Panc1 (cell line): ENCODE results near the gene GGA1. TPM values are rescaled to one million over a fixed set of nuclear protein-coding genes. Genes with fewer than 3 reads are reported as not detected.

ENCODE experiments used
- ATAC-seq: fragments of 200-7000 bp; cut with Tn5 transposase; 2 replicates; pipeline ENCODE4 v1.9.1; 2020; ENCODE audit warnings: mild to moderate bottlenecking, moderate library complexity
- BruUV-seq: library from RNA; stranded (reverse); fragments of 400-500 nt; replicated peaks from 2 replicates; lab custom pipeline; 2021; lab: Mats Ljungman, UMichigan
- CTCF ChIA-PET: fragments of 300-600 bp; sonication (Branson Sonifier 250); formaldehyde crosslinking; loops from one replicate; lab custom pipeline; 2022; ENCODE audit warnings: antibody characterized with exemption; lab: Charles Lee
- POLR2A ChIA-PET: fragments of 300-600 bp; sonication (Branson Sonifier 250); formaldehyde crosslinking; loops from one replicate; lab custom pipeline; 2022; ENCODE audit warnings: antibody characterized with exemption; lab: Charles Lee
- DNase-seq: peaks from one replicate; pipeline ENCODE4 v3.0.0-alpha.2; 2010; ENCODE audit warnings: low read depth, low spot score
- H3K27ac ChIP-seq: 2 replicates; pipeline ENCODE4 v1.5.1; 2011; ENCODE audit warnings: mild to moderate bottlenecking, low read length, inconsistent platforms
- H3K27me3 ChIP-seq: fragments of 200-500 bp; sonication (Bioruptor generic); 2 replicates; pipeline ENCODE4 v1.6.0; 2014; ENCODE audit warnings: low read length, inconsistent platforms; ENCODE audit not compliant: control insufficient read depth, insufficient read depth
- H3K36me3 ChIP-seq: fragments of 200-500 bp; sonication (Bioruptor generic); 2 replicates; pipeline ENCODE4 v1.5.1; 2014; ENCODE audit warnings: inconsistent platforms, mild to moderate bottlenecking, low read length, moderate library complexity; ENCODE audit not compliant: control insufficient read depth, insufficient read depth
- H3K4me1 ChIP-seq: 2 replicates; pipeline ENCODE4 v1.5.1; 2011; ENCODE audit warnings: inconsistent platforms, mild to moderate bottlenecking, low read length, moderate library complexity; ENCODE audit not compliant: control insufficient read depth, insufficient read depth
- H3K4me3 ChIP-seq, 2 experiments: 2 replicates each; pipeline ENCODE4 v1.5.1; 2011 to 2012; ENCODE audit warnings: low read depth in 2 of 2, low read length in 2 of 2, mild to moderate bottlenecking in 2 of 2, inconsistent platforms in 1 of 2, moderate library complexity in 1 of 2
- H3K9me3 ChIP-seq: fragments of 200-500 bp; sonication (Bioruptor generic); 2 replicates; pipeline ENCODE4 v1.5.1; 2014; ENCODE audit warnings: low read depth, mild to moderate bottlenecking, inconsistent platforms, low read length, moderate library complexity; ENCODE audit not compliant: control insufficient read depth, insufficient read depth
- CTCF ChIP-seq: fragments of 450-650 bp; IDR thresholded peaks from 2 replicates; pipeline ENCODE4 v1.5.1; 2017; ENCODE audit warnings: mild to moderate bottlenecking
- POLR2AphosphoS5 ChIP-seq: IDR thresholded peaks from 2 replicates; pipeline ENCODE4 v1.6.1; 2012; ENCODE audit warnings: mild to moderate bottlenecking, low read depth, low read length, moderate library complexity
- REST ChIP-seq, 2 experiments: IDR thresholded peaks; 2 replicates each; pipeline ENCODE4 v1.6.1; 2011 to 2012; ENCODE audit warnings: low read depth in 2 of 2, control low read depth in 1 of 2, low read length in 1 of 2, mild to moderate bottlenecking in 1 of 2, moderate library complexity in 1 of 2; ENCODE audit not compliant: insufficient read depth in 1 of 2
- SIN3A ChIP-seq: IDR thresholded peaks from 2 replicates; pipeline ENCODE4 v1.6.1; 2012; ENCODE audit warnings: low read depth, mild to moderate bottlenecking, low read length, moderate library complexity, borderline replicate concordance; ENCODE audit not compliant: insufficient read depth
- TCF7L2 ChIP-seq: IDR thresholded peaks from 2 replicates; pipeline ENCODE4 v1.6.1; 2011; ENCODE audit warnings: mild to moderate bottlenecking, low read depth, low read length, inconsistent platforms
- in situ Hi-C: cut with HindIII; loops from 2 replicates; pipeline ENCODE4 v1.10.0; 2016; ENCODE audit warnings: low sequenced_read_pairs, low pct_unique_long_range_greater_than_20kb
- intact Hi-C: fragments of 100-400 bp; cut with micrococcal nuclease; formaldehyde crosslinking; loops from one replicate; pipeline ENCODE4 v1.10.0; 2022; ENCODE audit not compliant: unreplicated experiment
- total RNA-seq: library from RNA; stranded (reverse); gene quantifications from one replicate; pipeline ENCODE4 v1.2.1, GENCODE V29; 2021; ENCODE audit not compliant: unreplicated experiment

GGA1 gene
- total RNA-seq, 1 experiment from 2014 or later: 45.4 TPM

GRCh38 chr22:37657590-37658132, 49.0 kb downstream of the GGA1 start:
- POLR2A ChIA-PET: interaction anchor here (0.6 to 0.9 kb wide), 3 partner anchors 17 to 997 kb away, joined by 3 to 12 read pairs (median 7); no protein-coding TSS in a partner anchor
- no TSS peak for BruUV-seq
- H3K36me3 ChIP-seq: no peaks in the 10 kb centered on the region
- ATAC-seq (peak; percentile 44; the same call in 1 of the 2 replicates), DNase-seq (no peak)
- TF ChIP-seq TCF7L2 (no peak), REST (IDR thresholded peaks at IDR 0.05; ENCODE audit: insufficient read depth in 1 of 2, low read depth in 2 of 2, low read length in 1 of 2) (no peak), SIN3A (no peak), POLR2AphosphoS5 (no peak), CTCF (no peak)
- H3K4me3 ChIP-seq: peak overlapping the region; percentile 69 to 88
- in situ Hi-C loops: no loop called here
- H3K27me3 ChIP-seq: no peaks in the 10 kb centered on the region
- no peaks in the 10 kb centered on the region for H3K9me3 ChIP-seq
- peaks cover 17% of the 10 kb centered on the region for H3K4me1 ChIP-seq
- intact Hi-C loops: no loop called here
- CTCF ChIA-PET: interaction anchor here (0.7 to 1.9 kb wide), 4 partner anchors 14 to 187 kb away, joined by 8 to 14 read pairs (median 9); partner anchors contain the start of gene ANKRD54
- H3K27ac ChIP-seq: peak overlapping the region; percentile 93

GRCh38 chr22:37658133-37659065, 49.8 kb downstream of the GGA1 start, which contains the start of gene PDXP:
Gene PDXP, plus strand, starts transcription at chr22:37658723. Its CDS starts 60 bp downstream, at chr22:37658783.
- CTCF ChIA-PET: interaction anchor here (1.8 to 1.9 kb wide), 2 partner anchors 15 to 23 kb away, joined by 8 to 14 read pairs; no protein-coding TSS in a partner anchor

More at GRCh38 chr22:37658133-37659065, 49.8 kb downstream of the GGA1 start, which contains the start of gene PDXP:
- ATAC-seq: peak; percentile 97
- TF ChIP-seq REST (IDR thresholded peaks at IDR 0.05; ENCODE audit: insufficient read depth in 1 of 2, low read depth in 2 of 2, low read length in 1 of 2) (no peak), CTCF (no peak), POLR2AphosphoS5 (no peak; the same call in 1 of the 2 replicates), SIN3A (0 out of 2 replicates have a peak, but pooled peaks have one; percentile 53), TCF7L2 (no peak)
- no peaks in the 10 kb centered on the region for H3K9me3 ChIP-seq
- in situ Hi-C loops (no loop called here), intact Hi-C loops (no loop called here)
- peak within 1 kb of the TSS; percentile 69 to 88 for H3K4me3 ChIP-seq
- no TSS peak for BruUV-seq
- DNase-seq: peak; percentile 96
- peaks cover 17% of the 10 kb centered on the region for H3K4me1 ChIP-seq
- POLR2A ChIA-PET: interaction anchor here (0.6 kb wide), 1 partner anchor 16 kb away, joined by 7 read pairs; no protein-coding TSS in a partner anchor
- H3K27ac ChIP-seq: peak within 1 kb of the TSS; percentile 93
- H3K36me3 ChIP-seq: no peaks in the 10 kb centered on the region
- no peaks in the 10 kb centered on the region for H3K27me3 ChIP-seq
